ENCODE measurements around the gene FOXP2.

The FOXP2 gene

GRCh38 chr7:114388021-114388420 lies 26.6 kb upstream of the FOXP2 start:
- TF ChIP-seq CTCF (IDR thresholded peaks at IDR 0.05; ENCODE audit: low read depth, low read length), result no peak
- H3K4me3 ChIP-seq (ENCODE audit: low read depth, low read length), result no peak overlapping the region

- no peak overlapping the region for H3K4me3 ChIP-seq (ENCODE audit: low read depth, low read length)
- TF ChIP-seq CTCF (IDR thresholded peaks at IDR 0.05; ENCODE audit: low read depth, low read length), result no peak
Observed at GRCh38 chr7:114392686-114393085, 21.9 kb upstream of the FOXP2 start.

DNA sequence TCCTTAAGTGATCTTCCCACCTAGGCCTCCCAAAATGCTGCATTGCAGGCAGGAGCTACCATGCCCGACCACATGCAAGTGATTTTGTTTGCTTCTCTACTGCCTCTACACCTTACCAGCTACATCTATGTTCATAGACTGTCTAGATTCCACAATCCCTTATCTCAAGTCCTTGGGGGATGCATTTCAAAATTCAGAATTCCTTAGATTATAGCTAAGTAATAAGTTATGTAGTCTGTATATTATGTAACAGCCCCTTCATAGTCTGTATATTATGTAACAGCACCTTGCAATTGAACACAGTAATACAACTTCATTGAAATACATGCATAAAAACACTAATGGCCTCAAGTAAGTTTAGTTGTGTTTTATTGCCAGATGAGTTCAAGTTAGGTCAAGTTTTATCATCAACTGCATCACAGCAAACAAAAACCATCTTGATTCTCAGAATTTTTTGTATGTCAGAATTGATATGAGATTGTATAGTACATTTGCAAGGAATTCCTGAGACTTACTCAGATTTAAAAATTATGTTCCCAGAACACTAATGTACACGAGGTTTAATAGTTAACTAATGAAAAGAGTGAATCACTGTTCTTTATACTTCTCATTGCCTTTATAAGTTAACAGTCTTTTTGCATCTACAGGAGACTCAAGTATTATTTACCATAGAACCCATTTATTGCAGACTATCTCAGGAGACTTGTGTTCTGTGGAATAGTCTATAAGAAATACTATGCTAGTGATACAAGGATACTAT lies 11.6 kb upstream of the FOXP2 start:
- no peak for TF ChIP-seq CTCF (IDR thresholded peaks at IDR 0.05; ENCODE audit: low read depth, low read length)
- H3K4me3 ChIP-seq (ENCODE audit: low read depth, low read length), result no peak overlapping the region

DNA sequence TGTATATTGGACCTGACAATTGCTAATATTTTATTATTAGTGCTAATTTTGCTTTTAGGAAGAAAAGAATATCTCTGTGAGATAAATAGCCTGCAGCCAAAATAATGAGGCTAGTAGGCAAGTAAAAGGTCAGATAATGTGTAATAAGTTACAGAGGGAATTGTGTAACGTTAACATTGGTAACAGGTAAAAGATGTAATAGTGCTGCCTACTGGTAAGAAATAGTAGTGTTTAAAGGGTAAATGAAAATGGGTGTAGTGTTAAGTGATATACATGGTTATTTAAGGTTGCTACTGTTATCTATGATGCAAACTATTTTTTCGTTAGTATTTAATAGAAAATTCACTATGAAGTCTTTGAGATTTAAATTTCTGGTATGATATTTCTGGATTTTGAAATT lies 9.2 kb upstream of the FOXP2 start:
- no peak overlapping the region for H3K4me3 ChIP-seq (ENCODE audit: low read depth, low read length)
- no peak for TF ChIP-seq CTCF (IDR thresholded peaks at IDR 0.05; ENCODE audit: low read depth, low read length)

DNA sequence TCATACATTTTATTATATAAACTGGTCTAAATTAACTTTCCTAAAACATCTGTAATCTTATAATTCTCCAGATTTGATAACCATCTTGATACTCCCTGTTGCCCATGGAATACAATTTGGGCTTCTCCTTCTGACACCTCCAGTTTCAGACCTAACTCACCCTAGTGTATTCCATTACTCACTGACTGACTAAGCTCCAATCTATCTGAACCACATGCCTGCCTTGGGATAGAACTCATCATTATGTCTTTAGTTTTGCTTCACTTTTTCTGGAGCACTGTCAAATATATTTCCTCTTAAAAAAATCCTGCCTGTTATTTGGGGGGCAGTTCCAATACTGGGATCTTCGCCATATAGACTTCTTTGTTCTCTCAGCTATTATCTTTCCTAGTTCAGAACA lies 4.9 kb upstream of the FOXP2 start:
- TF ChIP-seq CTCF (IDR thresholded peaks at IDR 0.05; ENCODE audit: low read depth, low read length), result no peak
- no peak overlapping the region for H3K4me3 ChIP-seq (ENCODE audit: low read depth, low read length)

- no peak overlapping the region for H3K4me3 ChIP-seq (ENCODE audit: low read depth, low read length)
- TF ChIP-seq CTCF (IDR thresholded peaks at IDR 0.05; ENCODE audit: low read depth, low read length), result no peak
Observed at GRCh38 chr7:114412548-114412947, 2.1 kb upstream of the FOXP2 start.

- no peak for TF ChIP-seq CTCF (IDR thresholded peaks at IDR 0.05; ENCODE audit: low read depth, low read length)
- no peak overlapping the region for H3K4me3 ChIP-seq (ENCODE audit: low read depth, low read length)
Observed at GRCh38 chr7:114413761-114414155, 857 bp upstream of the FOXP2 start.
